Upper lobe of right lung (tissue), 1 donor: ENCODE results near the gene IL17D. TPM values are rescaled to one million over a fixed set of nuclear protein-coding genes. Genes with fewer than 3 reads are reported as not detected.

Source experiments
- ATAC-seq: fragments of 200-7000 bp; cut with Tn5 transposase; one replicate; pipeline ENCODE4 v1.9.1; 2020; ENCODE audit warnings: mild to moderate bottlenecking, moderate library complexity
- DNase-seq: peaks from one replicate; pipeline ENCODE4 v3.0.0-alpha.2; 2020
- H3K27ac ChIP-seq: fragments of 200-600 bp; one replicate; pipeline ENCODE4 v1.8.0; 2022
- H3K27me3 ChIP-seq: fragments of 200-600 bp; one replicate; pipeline ENCODE4 v1.8.0; 2022; ENCODE audit warnings: mild to moderate bottlenecking
- H3K36me3 ChIP-seq: fragments of 200-600 bp; one replicate; pipeline ENCODE4 v1.8.0; 2022
- H3K4me1 ChIP-seq: fragments of 200-600 bp; one replicate; pipeline ENCODE4 v1.8.0; 2022
- H3K4me3 ChIP-seq: fragments of 200-600 bp; one replicate; pipeline ENCODE4 v1.8.0; 2022; ENCODE audit warnings: mild to moderate bottlenecking
- H3K9me3 ChIP-seq: fragments of 200-600 bp; one replicate; pipeline ENCODE4 v1.8.0; 2022
- intact Hi-C: fragments of 100-400 bp; cut with DNase I; formaldehyde crosslinking; loops from one replicate; pipeline ENCODE4 v1.11.0; 2022
- total RNA-seq: library from RNA; stranded (reverse); fragmentation: NEBNext Ultra II Directional; extraction: Animal tissue kit (Norgen Biotek cat#: 25700); gene quantifications from one replicate; pipeline ENCODE4 v1.2.1, GENCODE V29; 2021
- TF ChIP-seq, protein P1 (sequence below): fragments of 200-600 bp; IDR thresholded peaks from one replicate; pipeline ENCODE4 v1.8.0; 2022; ENCODE audit warnings: antibody characterized with exemption
- donor health status: DM: no; HTN: yes; CAD: no; lungs with severe emphysema.

IL17D gene
- total RNA-seq, 1 donor from 2014 or later, result 3.8 TPM

- Histone ChIP-seq H3K36me3 (no peaks in the 10 kb centered on the region), H3K4me1 (peaks cover 10% of the 10 kb centered on the region), H3K27me3 (peaks cover 11% of the 10 kb centered on the region), H3K4me3 (no peak overlapping the region), H3K9me3 (no peaks in the 10 kb centered on the region), H3K27ac (no peak overlapping the region)
- no peak for ATAC-seq
- no peak for DNase-seq
- intact Hi-C loops, result no loop called here
- TF ChIP-seq, protein P1, sequence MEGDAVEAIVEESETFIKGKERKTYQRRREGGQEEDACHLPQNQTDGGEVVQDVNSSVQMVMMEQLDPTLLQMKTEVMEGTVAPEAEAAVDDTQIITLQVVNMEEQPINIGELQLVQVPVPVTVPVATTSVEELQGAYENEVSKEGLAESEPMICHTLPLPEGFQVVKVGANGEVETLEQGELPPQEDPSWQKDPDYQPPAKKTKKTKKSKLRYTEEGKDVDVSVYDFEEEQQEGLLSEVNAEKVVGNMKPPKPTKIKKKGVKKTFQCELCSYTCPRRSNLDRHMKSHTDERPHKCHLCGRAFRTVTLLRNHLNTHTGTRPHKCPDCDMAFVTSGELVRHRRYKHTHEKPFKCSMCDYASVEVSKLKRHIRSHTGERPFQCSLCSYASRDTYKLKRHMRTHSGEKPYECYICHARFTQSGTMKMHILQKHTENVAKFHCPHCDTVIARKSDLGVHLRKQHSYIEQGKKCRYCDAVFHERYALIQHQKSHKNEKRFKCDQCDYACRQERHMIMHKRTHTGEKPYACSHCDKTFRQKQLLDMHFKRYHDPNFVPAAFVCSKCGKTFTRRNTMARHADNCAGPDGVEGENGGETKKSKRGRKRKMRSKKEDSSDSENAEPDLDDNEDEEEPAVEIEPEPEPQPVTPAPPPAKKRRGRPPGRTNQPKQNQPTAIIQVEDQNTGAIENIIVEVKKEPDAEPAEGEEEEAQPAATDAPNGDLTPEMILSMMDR, result no peak
These were observed 17.0 kb downstream of the IL17D start for GRCh38 chr13:20720499-20720898.

DNA sequence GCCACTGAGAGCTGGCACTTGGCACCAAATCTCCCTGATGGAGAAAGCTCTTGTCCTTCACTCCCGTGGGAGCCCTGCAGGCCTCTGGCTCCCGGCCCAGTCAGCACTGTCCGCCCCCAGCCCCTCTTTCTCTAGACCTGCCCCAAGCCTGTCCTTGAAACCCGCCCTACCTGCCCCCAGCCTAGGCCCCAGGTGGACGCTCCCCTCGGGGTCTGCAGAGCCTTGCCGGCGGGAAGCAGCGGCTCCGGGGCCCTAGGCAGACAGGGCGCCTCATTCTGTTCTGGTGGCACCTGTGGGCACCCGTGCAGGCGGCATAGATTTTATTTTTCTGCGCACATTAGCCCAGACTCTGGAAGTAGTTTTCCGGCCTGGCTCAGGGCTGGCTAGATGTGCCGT is 17.6 kb downstream of the IL17D start:
- DNase-seq (no peak), ATAC-seq (no peak)
- Histone ChIP-seq H3K9me3 (no peaks in the 10 kb centered on the region), H3K4me3 (peak overlapping the region; percentile 47), H3K27me3 (peaks cover 11% of the 10 kb centered on the region), H3K36me3 (no peaks in the 10 kb centered on the region), H3K4me1 (peaks cover 10% of the 10 kb centered on the region), H3K27ac (no peak overlapping the region)
- TF ChIP-seq, protein P1, result no peak
- intact Hi-C loops, result no loop called here

- peaks cover 11% of the 10 kb centered on the region for H3K27me3 ChIP-seq
- peaks cover 10% of the 10 kb centered on the region for H3K4me1 ChIP-seq
- TF ChIP-seq, protein P1, result no peak
- DNase-seq (peak; percentile 73), ATAC-seq (peak; percentile 61)
- H3K9me3 ChIP-seq, result no peaks in the 10 kb centered on the region
- H3K27ac ChIP-seq, result no peak overlapping the region
- no peaks in the 10 kb centered on the region for H3K36me3 ChIP-seq
- H3K4me3 ChIP-seq, result peak overlapping the region; percentile 47
- intact Hi-C loops, result no loop called here
These were observed 18.2 kb downstream of the IL17D start for GRCh38 chr13:20721454-20722357.

- H3K27ac ChIP-seq, result no peak overlapping the region
- ATAC-seq (no peak), DNase-seq (no peak)
- H3K36me3 ChIP-seq, result no peaks in the 10 kb centered on the region
- H3K27me3 ChIP-seq, result no peaks in the 10 kb centered on the region
- intact Hi-C loops, result no loop called here
- H3K9me3 ChIP-seq, result no peaks in the 10 kb centered on the region
- TF ChIP-seq, protein P1, result no peak
- H3K4me1 ChIP-seq, result no peaks in the 10 kb centered on the region
- no peak overlapping the region for H3K4me3 ChIP-seq
These were observed 24.4 kb downstream of the IL17D start for GRCh38 chr13:20727856-20728255.

GRCh38 chr13:20728579-20729311 is 25.2 kb downstream of the IL17D start:
- no peaks in the 10 kb centered on the region for H3K9me3 ChIP-seq
- intact Hi-C loops, result no loop called here
- H3K27me3 ChIP-seq, result no peaks in the 10 kb centered on the region
- ATAC-seq (no peak), DNase-seq (no peak)
- H3K27ac ChIP-seq, result no peak overlapping the region
- H3K4me3 ChIP-seq, result no peak overlapping the region
- H3K36me3 ChIP-seq, result no peaks in the 10 kb centered on the region
- H3K4me1 ChIP-seq, result no peaks in the 10 kb centered on the region
- TF ChIP-seq, protein P1, result no peak
